NB4 (cell line): Measurements from ENCODE around the gene LIMD2.

ENCODE experiments used
- MYC ChIP-seq: IDR thresholded peaks from 2 replicates; pipeline ENCODE4 v1.6.1; 2011; ENCODE audit warnings: low read depth, low read length
- POLR2A ChIP-seq: IDR thresholded peaks from 2 replicates; pipeline ENCODE4 v1.6.1; 2011; ENCODE audit warnings: mild to moderate bottlenecking; ENCODE audit not compliant: insufficient read length; ENCODE audit errors: extremely low read depth
- TF ChIP-seq, protein P1 (sequence below): IDR thresholded peaks from one replicate; pipeline ENCODE4 v1.5.1; 2012; ENCODE audit warnings: low read depth, low read length
- TF ChIP-seq, protein P2 (sequence below): IDR thresholded peaks from 2 replicates; pipeline ENCODE4 v1.6.1; 2011; ENCODE audit warnings: low read depth, low read length

DNA sequence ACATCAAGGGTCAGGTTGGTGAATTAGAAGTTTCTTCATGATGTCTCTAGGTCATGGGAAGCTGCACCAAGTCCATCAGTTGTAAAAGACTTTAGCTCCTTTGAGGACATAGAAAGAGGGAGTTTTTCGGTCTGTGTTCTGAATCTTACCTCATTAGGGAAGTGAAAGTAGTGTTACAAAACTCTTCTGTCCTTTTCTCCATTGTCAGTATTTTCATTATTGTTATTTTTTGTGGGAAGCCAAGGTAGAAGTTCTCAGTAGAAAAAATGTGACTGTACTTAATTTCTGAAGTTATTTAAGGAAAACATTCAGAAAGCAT is 53.5 kb downstream of the LIMD2 start:
- TF ChIP-seq, protein P1, sequence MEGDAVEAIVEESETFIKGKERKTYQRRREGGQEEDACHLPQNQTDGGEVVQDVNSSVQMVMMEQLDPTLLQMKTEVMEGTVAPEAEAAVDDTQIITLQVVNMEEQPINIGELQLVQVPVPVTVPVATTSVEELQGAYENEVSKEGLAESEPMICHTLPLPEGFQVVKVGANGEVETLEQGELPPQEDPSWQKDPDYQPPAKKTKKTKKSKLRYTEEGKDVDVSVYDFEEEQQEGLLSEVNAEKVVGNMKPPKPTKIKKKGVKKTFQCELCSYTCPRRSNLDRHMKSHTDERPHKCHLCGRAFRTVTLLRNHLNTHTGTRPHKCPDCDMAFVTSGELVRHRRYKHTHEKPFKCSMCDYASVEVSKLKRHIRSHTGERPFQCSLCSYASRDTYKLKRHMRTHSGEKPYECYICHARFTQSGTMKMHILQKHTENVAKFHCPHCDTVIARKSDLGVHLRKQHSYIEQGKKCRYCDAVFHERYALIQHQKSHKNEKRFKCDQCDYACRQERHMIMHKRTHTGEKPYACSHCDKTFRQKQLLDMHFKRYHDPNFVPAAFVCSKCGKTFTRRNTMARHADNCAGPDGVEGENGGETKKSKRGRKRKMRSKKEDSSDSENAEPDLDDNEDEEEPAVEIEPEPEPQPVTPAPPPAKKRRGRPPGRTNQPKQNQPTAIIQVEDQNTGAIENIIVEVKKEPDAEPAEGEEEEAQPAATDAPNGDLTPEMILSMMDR: no peak
- no peak for TF ChIP-seq POLR2A
- TF ChIP-seq MYC: no peak
- TF ChIP-seq, protein P2, sequence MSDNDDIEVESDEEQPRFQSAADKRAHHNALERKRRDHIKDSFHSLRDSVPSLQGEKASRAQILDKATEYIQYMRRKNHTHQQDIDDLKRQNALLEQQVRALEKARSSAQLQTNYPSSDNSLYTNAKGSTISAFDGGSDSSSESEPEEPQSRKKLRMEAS: no peak
